ENCODE measurements around the gene SLC43A3.

DNA sequence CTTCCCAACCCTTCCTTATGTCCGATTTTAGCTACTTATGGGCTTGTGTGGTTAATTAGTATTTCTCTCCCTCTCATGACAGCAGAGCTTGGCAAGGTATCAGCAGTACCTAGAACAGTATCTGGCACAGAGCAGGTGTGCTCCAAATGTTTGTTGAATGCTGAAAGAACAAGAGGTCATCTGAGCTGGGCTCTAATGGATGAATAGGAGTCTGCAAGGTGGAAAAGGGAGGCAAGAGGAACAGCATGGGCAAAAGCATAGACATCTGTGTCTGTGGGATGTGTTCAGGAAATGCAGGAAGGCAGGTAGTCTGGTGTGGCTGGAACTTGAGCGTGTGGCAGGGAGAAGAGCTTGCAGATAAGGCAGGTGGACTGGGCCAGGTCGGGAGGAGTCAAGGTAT is 65.0 kb downstream of the SLC43A3 start:
- no peak for TF ChIP-seq POLR2A (IDR thresholded peaks at IDR 0.05; ENCODE audit: low read length)
- no peak for TF ChIP-seq GATA1 (IDR thresholded peaks at IDR 0.05; ENCODE audit: low read depth, low read length)

Data from erythroblast (primary cell).